ENCODE data around the gene LAMA4.

LAMA4 gene, protein sequence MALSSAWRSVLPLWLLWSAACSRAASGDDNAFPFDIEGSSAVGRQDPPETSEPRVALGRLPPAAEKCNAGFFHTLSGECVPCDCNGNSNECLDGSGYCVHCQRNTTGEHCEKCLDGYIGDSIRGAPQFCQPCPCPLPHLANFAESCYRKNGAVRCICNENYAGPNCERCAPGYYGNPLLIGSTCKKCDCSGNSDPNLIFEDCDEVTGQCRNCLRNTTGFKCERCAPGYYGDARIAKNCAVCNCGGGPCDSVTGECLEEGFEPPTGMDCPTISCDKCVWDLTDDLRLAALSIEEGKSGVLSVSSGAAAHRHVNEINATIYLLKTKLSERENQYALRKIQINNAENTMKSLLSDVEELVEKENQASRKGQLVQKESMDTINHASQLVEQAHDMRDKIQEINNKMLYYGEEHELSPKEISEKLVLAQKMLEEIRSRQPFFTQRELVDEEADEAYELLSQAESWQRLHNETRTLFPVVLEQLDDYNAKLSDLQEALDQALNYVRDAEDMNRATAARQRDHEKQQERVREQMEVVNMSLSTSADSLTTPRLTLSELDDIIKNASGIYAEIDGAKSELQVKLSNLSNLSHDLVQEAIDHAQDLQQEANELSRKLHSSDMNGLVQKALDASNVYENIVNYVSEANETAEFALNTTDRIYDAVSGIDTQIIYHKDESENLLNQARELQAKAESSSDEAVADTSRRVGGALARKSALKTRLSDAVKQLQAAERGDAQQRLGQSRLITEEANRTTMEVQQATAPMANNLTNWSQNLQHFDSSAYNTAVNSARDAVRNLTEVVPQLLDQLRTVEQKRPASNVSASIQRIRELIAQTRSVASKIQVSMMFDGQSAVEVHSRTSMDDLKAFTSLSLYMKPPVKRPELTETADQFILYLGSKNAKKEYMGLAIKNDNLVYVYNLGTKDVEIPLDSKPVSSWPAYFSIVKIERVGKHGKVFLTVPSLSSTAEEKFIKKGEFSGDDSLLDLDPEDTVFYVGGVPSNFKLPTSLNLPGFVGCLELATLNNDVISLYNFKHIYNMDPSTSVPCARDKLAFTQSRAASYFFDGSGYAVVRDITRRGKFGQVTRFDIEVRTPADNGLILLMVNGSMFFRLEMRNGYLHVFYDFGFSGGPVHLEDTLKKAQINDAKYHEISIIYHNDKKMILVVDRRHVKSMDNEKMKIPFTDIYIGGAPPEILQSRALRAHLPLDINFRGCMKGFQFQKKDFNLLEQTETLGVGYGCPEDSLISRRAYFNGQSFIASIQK (N-terminal part only)

DNA sequence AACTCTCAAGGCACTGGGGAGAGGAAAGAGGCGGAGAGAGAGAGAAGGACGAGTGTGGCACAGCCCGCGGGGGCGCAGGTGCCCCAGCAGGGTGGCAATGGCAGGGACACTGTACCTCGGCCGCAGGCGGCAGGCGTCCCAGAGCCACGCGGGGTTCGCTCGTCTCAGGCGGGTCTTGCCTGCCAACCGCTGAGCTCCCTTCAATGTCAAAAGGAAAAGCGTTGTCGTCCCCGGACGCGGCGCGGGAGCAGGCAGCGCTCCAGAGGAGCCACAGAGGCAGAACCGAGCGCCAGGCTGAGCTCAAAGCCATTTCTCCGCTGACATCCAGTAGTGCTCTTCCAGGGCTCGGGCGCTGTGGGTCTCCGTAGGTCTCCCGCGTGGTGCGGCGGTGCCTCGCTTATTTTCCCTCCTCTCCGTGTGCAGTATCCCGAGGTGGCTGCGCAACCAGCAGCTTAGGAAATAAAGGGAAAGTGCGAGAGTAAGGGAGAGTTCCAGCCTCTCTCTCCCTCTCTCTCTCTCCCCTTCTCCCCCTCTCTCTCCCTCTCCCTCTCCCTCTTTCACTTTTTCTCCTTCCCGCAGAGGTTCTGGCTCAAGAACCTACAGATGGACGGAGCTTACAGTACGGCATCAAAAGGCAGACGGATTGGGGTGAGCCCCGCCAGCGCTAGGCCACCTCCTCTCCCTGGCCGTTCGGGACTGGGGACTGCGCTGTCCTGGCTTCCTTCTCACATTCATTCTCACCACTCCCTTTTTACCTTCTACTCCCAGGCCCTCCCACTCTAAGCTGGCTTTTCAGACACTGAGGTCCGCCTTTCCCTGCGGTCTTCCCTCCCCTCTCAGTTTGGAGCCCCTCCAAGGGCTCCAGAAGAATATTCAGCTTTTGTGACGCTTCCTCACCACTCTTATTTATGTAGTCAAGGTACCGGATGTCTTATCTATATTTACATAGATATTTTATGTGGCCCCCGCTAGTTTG is at the start of gene LAMA4:
Gene LAMA4, minus strand, starts transcription at position 727 of the 976 bp plus-strand sequence. Its CDS starts 417 bp downstream, at position 310.
- Histone ChIP-seq H2AFZ (ENCODE audit: low read depth, low read length) (peak within 1 kb of the TSS; percentile 89), H3K36me3 (ENCODE audit: insufficient read depth, low read length) (no peaks in the 10 kb centered on the region), H3K4me1 (ENCODE audit: insufficient read depth, low read length) (peaks cover 30% of the 10 kb centered on the region), H3K9me3 (ENCODE audit: low read length) (no peaks in the 10 kb centered on the region), H3K27me3 (ENCODE audit: insufficient read depth, low read length) (no peaks in the 10 kb centered on the region), H3K4me3 (ENCODE audit: low read length) (peak within 1 kb of the TSS; percentile 61)

DNA sequence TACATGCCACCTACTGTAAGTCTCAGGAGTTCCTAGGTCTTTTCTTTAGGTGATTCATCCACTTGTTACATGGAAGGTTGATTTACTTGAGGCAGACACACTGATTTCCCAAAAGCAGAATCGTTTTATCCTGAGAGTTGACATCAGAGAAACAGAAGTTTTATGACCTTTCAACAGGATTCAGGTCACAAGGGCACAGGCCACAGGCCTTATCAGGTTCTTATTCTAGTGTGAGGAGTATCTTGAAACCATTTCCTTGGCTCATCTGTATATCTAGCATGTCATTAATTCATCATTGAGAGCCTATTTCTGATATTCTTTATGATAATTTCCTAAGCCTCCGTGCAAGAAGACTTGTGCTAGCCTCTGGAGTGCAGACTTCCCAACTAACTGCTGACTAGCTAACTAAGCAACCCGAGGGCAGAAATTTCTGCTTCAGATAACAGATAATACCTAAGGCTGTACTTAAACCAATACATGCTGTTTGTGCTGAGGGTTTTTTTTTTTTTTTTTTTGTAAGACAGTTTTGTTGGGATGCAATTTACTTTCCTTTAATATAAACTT is 47.9 kb upstream of the LAMA4 start:
- no peak overlapping the region for H2AFZ ChIP-seq (ENCODE audit: low read depth, low read length)

DNA sequence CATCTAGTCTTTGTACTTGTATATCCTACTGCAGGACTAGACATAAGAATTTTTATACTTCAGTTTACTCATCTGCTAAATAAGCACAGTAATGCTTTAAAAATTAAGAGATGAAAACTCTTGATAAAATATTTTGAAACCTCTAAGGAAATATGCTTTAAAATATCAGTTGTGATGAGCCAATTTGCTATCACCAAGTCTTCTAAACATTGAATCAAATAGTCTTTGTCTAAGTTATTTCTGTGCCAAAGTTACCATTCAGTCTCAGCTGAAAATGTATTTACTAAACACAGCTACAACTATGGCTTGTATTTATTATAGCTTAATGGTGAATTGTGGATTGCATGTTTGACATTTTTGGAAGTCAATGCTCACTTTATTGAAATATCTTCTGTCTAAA is 46.5 kb upstream of the LAMA4 start:
- Histone ChIP-seq H3K4me1 (ENCODE audit: insufficient read depth, low read length) (peaks cover 30% of the 10 kb centered on the region), H3K36me3 (ENCODE audit: insufficient read depth, low read length) (no peaks in the 10 kb centered on the region), H3K9me3 (ENCODE audit: low read length) (no peaks in the 10 kb centered on the region), H3K4me3 (ENCODE audit: low read length) (no peak overlapping the region), H3K27me3 (ENCODE audit: insufficient read depth, low read length) (no peaks in the 10 kb centered on the region), H2AFZ (ENCODE audit: low read depth, low read length) (no peak overlapping the region)

More for the DNA sequence above, 47.9 kb upstream of the LAMA4 start:
- Histone ChIP-seq H3K9me3 (ENCODE audit: low read length) (no peaks in the 10 kb centered on the region), H3K4me1 (ENCODE audit: insufficient read depth, low read length) (peaks cover 20% of the 10 kb centered on the region), H3K4me3 (ENCODE audit: low read length) (no peak overlapping the region), H3K27me3 (ENCODE audit: insufficient read depth, low read length) (no peaks in the 10 kb centered on the region), H3K36me3 (ENCODE audit: insufficient read depth, low read length) (no peaks in the 10 kb centered on the region)

DNA sequence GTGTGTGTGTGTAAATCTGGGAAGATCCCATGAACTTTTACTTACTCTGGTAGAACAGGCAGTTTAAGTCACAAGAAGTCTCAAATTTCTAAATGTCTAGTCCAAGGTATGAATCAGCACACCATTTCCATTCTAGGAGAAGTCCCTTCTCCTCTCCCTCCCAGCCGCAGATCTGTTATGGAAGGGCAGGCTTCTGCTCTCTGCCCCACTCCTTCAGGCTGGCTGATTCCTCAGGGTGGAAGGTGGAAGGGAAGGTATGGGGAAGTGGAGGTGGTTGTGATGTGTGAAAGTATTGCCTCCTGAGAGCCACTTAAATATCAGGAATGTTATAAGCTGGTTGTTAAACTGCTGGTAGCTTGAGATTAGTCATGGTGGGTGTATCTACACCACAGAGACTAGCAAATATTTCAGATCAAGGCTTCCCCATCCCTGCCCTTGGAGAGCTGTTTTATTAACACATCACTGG is 44.5 kb upstream of the LAMA4 start:
- H2AFZ ChIP-seq (ENCODE audit: low read depth, low read length) = peak overlapping the region; percentile 12
- H3K9me3 ChIP-seq (ENCODE audit: low read length) = no peaks in the 10 kb centered on the region
- H3K27me3 ChIP-seq (ENCODE audit: insufficient read depth, low read length) = no peaks in the 10 kb centered on the region
- no peaks in the 10 kb centered on the region for H3K36me3 ChIP-seq (ENCODE audit: insufficient read depth, low read length)
- peaks cover 32% of the 10 kb centered on the region for H3K4me1 ChIP-seq (ENCODE audit: insufficient read depth, low read length)
- H3K4me3 ChIP-seq (ENCODE audit: low read length) = no peak overlapping the region

DNA sequence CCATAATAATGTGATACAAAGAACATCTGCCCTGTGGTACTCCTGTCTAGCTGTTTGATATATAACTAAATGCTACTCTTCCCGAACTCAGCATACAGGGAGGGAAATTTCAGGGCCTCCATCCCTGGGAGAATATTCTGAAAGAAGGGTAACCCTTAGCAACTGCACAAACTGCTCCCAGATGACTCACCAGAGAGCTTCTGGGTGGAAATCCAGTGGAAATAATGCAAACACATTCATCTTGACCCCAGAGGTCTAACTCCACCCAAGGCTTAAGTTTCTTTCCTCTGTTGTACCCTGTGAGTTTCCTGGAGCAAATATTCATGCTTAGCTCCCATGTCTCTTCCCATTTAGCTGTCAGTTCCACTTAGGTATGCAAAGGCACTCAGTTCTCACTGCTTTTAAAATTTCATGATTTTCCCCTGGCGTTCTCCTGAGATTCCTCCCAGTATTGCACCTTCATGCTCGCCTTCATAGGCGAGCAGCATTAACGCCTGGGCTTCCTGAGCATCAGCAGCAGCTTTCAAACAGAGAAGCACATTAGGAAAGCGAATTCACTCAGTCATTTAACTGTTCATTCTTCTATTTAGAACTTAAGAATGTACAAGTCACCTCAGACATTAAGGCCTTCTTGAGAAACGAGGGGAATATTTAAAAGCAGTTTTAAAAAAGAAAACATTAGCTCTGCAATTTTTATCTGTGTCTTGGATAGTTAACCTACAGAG is 43.8 kb upstream of the LAMA4 start:
- H3K36me3 ChIP-seq (ENCODE audit: insufficient read depth, low read length) = no peaks in the 10 kb centered on the region

DNA sequence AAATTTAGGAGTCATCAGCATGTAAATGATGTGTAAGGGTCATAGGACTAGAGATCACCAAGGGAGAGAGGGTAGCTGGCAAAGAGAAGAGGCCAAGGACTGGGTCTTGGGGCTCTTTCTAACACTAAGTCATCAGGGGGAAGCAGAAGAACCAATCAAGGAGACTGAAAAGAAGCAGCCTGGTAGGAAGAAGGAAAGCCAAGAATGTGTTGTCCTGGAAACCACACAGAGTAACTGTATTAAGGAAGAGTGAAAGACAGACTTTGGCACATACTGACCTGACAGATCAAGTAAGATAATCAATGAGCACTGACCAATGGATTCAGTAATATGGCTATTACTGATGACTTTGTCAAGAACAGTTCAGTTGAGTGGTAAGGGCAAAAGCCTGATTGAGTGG is 42.3 kb upstream of the LAMA4 start:
- Histone ChIP-seq H3K4me1 (ENCODE audit: insufficient read depth, low read length) (peaks cover 32% of the 10 kb centered on the region), H3K27me3 (ENCODE audit: insufficient read depth, low read length) (no peaks in the 10 kb centered on the region), H3K4me3 (ENCODE audit: low read length) (no peak overlapping the region), H2AFZ (ENCODE audit: low read depth, low read length) (no peak overlapping the region), H3K9me3 (ENCODE audit: low read length) (no peaks in the 10 kb centered on the region), H3K36me3 (ENCODE audit: insufficient read depth, low read length) (no peaks in the 10 kb centered on the region)

More for the DNA sequence above, 43.8 kb upstream of the LAMA4 start:
- H3K27me3 ChIP-seq (ENCODE audit: insufficient read depth, low read length) = no peaks in the 10 kb centered on the region
- H3K4me3 ChIP-seq (ENCODE audit: low read length) = peak overlapping the region; percentile 4
- peak overlapping the region; percentile 12 for H2AFZ ChIP-seq (ENCODE audit: low read depth, low read length)
- H3K4me1 ChIP-seq (ENCODE audit: insufficient read depth, low read length) = peaks cover 32% of the 10 kb centered on the region
- H3K9me3 ChIP-seq (ENCODE audit: low read length) = no peaks in the 10 kb centered on the region

DNA sequence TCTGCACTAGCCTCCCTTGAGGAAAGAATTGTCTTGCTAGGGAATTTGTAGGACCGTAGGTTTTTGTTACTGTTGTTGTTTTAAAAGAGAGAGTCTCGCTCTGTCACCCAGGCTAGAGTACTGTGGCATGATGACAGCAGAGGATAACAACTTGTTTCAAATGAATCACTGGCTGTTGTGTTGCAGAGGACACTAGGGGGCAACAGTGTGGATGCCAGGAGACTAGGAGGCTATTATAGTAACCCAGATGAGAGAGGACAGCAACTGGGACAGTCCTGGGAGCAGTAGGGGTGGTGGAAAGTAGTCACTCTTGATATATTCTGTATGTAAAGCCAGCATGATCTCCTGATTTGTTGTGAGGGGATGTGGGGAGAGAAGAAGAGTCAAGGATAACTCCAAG is 41.8 kb upstream of the LAMA4 start:
- Histone ChIP-seq H3K27me3 (ENCODE audit: insufficient read depth, low read length) (no peaks in the 10 kb centered on the region), H3K4me3 (ENCODE audit: low read length) (no peak overlapping the region), H2AFZ (ENCODE audit: low read depth, low read length) (no peak overlapping the region), H3K36me3 (ENCODE audit: insufficient read depth, low read length) (no peaks in the 10 kb centered on the region), H3K9me3 (ENCODE audit: low read length) (no peaks in the 10 kb centered on the region), H3K4me1 (ENCODE audit: insufficient read depth, low read length) (peaks cover 32% of the 10 kb centered on the region)

DNA sequence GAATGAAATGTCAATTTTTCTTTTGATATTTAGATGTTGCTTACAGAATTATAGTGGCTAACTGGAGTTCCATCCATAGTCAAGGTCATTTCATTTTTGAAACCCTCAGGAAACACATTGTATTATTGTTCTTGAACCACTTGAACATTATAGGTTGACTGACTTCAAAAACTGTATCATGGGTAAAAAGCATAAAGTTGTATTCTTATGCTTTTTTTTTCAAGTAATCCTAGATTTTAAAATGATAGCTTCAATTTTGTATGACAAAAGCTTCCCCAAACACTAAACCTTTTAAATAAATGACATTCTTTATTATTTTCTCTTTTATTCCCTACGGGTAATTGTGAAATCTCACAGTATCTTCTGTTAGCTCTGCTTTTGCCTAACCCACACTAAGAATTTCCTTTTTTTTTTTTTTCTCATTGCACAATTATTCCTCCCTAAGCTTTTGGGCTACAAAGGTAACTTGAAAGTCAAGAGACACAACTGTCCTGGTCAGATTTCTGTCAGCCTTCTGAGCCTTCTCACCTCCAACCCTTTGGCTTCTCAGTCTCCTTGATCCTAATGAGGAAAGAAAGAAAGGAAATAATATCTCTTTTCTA is 36.9 kb upstream of the LAMA4 start:
- peaks cover 13% of the 10 kb centered on the region for H3K4me1 ChIP-seq (ENCODE audit: insufficient read depth, low read length)
- H3K4me3 ChIP-seq (ENCODE audit: low read length) = no peak overlapping the region
- no peaks in the 10 kb centered on the region for H3K36me3 ChIP-seq (ENCODE audit: insufficient read depth, low read length)
- no peaks in the 10 kb centered on the region for H3K27me3 ChIP-seq (ENCODE audit: insufficient read depth, low read length)
- H2AFZ ChIP-seq (ENCODE audit: low read depth, low read length) = no peak overlapping the region
- no peaks in the 10 kb centered on the region for H3K9me3 ChIP-seq (ENCODE audit: low read length)

DNA sequence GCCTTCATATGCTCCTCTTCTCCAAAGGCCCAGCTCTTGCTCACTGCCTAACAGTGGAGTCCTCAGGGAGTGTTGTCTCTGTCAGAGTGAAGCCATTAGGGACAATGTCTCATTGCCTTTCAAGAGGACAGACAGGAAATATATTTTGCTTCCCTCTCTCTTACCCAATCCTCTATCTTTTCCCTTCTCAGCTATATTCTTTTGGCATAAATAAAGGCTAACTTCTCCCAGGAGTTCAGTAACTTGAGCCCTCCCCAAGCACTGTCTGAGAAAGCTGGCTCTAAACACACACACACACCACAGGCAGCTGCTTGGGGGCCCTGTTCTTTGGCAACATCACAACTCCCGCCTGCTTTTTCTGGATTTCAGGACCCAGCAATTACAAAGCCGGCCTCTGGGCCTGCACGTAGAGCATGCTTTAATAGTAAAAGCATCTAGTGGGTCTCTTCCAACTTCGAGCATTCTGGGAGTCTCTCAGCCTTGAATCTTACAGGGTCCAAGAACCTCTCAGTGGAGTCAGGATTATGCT is 34.7 kb upstream of the LAMA4 start:
- Histone ChIP-seq H3K4me1 (ENCODE audit: insufficient read depth, low read length) (peaks cover 10% of the 10 kb centered on the region), H2AFZ (ENCODE audit: low read depth, low read length) (peak overlapping the region; percentile 58), H3K9me3 (ENCODE audit: low read length) (no peaks in the 10 kb centered on the region), H3K27me3 (ENCODE audit: insufficient read depth, low read length) (no peaks in the 10 kb centered on the region), H3K4me3 (ENCODE audit: low read length) (no peak overlapping the region), H3K36me3 (ENCODE audit: insufficient read depth, low read length) (no peaks in the 10 kb centered on the region)

DNA sequence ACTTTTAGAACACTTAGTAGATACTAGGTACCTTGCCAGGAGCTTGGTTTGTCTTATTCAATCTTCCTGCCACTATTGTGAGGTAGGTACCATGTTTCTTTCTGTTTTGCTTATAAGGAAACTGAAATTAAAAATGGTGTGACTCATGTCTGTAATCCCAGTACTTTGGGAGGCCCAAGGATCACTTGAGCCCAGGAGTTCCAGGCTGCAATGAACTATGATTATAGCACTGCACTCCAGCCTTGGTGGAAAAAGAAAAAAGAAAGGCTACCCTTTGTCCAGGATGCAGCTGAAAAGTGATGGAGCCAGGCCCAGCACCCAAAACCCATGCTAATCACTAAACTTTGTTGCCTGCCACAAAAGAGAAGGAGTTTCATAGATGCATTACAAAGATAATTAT is 34.1 kb upstream of the LAMA4 start:
- Histone ChIP-seq H3K9me3 (ENCODE audit: low read length) (no peaks in the 10 kb centered on the region), H2AFZ (ENCODE audit: low read depth, low read length) (no peak overlapping the region), H3K4me3 (ENCODE audit: low read length) (no peak overlapping the region), H3K36me3 (ENCODE audit: insufficient read depth, low read length) (no peaks in the 10 kb centered on the region), H3K4me1 (ENCODE audit: insufficient read depth, low read length) (peaks cover 10% of the 10 kb centered on the region), H3K27me3 (ENCODE audit: insufficient read depth, low read length) (no peaks in the 10 kb centered on the region)
